ENCODE measurements around the gene MLIP.
"Not testable (repeated sequence)": the region's sequence is repeated elsewhere in the genome, so short reads cannot be mapped to it uniquely, and the experiment has no call there.

The MLIP gene

DNA sequence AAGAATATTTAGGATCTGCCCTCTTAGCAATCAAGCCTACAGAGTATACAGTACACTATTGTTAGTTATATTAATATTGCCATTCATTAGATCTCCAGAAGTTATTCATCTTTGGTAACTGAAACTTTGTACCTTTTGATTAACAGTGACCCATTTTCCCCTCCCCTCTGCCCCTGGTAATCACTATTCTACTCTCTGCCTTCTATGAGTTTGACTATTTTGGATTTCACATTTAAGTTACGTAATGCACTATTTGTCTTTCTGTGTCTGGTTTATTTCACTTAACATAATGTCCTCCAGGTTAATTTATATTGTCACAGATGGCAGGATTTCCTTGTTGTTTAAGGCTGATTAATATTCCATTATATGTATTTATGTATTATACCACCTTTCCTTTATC lies 111.0 kb downstream of the MLIP start:
- no peak for DNase-seq (ENCODE audit: low spot score)

DNA sequence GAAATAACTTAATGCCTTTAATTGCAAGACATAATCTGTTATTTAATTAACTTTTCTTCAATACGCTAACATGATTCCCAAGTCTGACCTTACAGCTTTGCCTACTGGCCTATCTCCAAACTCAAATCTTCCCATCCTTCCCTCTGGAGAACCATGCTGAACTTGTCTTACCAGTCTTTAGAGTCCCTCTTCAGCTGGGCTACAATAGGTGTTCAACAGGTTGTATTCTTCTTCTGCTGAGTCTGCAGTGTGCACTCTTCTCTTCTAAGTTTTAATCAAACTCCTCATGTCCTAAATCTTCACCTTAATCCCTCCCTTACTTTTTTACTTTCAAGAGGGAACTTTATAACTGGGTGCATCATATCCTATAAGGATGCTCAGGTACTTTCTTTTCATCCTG lies 121.5 kb downstream of the MLIP start:
- no peak for DNase-seq (ENCODE audit: low spot score)

DNA sequence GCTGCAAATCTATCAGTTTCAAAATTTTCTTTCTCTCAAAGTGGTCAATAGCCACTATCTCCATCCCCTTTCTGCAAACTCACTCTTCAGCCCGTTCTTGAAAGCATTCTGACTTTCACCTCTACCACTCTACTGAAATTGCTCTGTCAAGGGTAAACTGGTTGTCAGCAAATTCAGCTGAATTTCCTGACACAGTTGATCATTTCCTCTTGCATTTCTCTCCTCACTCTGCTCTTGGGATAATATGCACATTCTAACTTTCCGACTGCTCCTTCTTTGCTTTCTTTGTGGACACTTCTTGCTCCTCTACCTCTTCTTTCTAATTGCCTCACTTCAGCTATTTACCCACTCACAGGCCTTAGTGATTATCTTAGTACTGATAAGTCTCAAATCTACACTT lies 123.3 kb downstream of the MLIP start:
- DNase-seq (ENCODE audit: low spot score): no peak

- DNase-seq (ENCODE audit: low spot score): peak; percentile 12
These were observed 125.7 kb downstream of the MLIP start for GRCh38 chr6:54236984-54237383.

DNA sequence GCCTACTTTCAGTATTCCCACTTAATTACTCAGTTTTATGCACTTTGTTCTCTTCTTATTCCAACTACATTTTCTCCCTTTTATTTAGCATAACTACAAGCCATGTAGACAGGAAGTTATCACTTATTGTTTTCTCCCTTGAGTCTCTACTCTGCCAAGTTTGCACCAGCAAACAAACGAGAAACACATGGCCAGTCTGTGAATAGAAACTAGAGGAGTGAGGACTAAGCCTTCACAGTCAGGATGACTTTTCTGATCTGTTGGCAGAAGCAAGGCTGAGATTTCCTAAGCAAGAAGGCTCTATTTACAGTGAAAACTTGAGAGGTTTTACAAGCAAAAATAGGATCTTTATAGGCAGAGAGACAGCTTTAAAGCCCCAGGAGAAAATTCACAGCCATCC lies 127.2 kb downstream of the MLIP start:
- peak; percentile 40 for DNase-seq (ENCODE audit: low spot score)

DNA sequence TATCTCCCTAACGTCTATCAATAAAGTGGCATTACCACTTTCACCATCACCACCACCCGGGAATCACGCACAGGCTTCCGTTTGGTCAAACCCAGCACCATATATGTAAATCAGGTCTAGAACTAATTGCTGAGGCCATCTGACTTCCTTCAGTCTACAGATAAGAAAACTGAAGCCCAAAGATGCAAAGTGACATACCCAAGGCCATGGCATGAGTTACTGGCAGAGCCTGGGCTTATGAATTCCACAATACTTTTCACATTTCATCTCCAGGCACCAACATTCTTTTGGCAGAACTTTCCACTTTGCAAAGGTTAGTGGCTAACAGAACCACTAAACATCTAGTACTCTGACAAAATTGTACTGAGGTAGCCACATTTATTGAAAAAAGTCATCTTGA lies 132.5 kb downstream of the MLIP start:
- DNase-seq (ENCODE audit: low spot score): no peak

- DNase-seq (ENCODE audit: low spot score): peak; percentile 38
These were observed 133.2 kb downstream of the MLIP start for GRCh38 chr6:54244430-54244829.

GRCh38 chr6:54245265-54245664 lies 134.0 kb downstream of the MLIP start:
- DNase-seq (ENCODE audit: low spot score): no peak

DNA sequence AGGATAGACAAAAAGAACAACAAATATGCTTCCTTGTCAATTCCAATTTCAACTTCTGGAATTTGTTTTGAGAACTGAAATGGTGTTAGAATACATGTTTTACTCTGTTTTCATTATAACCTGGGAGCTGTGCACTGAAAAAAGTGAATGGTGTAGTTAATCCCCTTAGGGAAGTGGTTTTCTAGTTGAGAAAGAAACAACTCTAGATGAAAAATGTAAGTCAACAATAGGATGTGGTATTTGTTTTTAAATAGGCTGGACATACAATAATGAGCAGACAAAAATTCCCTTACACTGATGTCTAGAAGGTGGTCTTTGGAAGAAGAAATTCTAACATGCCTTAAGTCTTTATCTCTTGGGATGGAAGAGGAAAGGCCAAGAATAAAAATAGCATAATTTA lies 137.1 kb downstream of the MLIP start:
- no peak for DNase-seq (ENCODE audit: low spot score)

- DNase-seq (ENCODE audit: low spot score): no peak
These were observed 137.8 kb downstream of the MLIP start for GRCh38 chr6:54248994-54249393.

DNA sequence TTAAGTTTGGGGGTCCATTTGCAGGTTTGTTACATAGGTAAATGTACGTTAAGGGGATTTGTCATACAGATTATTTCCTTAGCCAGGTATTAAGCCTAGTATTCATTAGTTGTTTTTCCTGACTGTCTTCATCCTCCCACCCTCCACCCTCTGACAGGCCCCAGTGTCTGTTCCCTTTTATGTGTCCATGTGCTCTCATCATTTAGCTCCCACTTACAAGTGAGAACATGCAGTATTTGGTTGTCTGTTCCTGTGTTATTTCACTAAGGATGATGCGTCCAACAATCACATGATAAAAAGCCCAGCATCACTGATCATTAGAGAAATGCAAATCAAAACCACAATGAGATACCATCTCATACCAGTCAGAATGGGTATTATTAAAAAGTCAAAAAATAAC lies 138.6 kb downstream of the MLIP start:
- DNase-seq (ENCODE audit: low spot score): not testable (repeated sequence)

DNA sequence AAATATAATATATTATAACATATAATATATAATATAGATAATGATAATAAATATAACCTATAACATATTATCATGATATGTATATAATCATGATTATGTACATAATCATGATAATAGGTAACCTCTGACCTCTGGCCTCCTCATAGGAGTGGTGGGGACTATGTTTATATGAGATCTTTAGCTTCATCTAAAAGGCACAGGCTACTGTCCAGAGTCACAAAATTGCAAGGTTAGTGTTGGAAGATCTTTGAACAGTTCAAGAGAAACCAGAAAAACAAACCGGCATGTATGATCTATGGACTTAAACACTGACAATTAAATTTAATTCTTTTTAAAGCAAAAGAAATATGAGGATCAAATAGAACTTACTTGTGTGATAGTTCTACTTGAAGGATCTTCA lies 141.3 kb downstream of the MLIP start:
- no peak for DNase-seq (ENCODE audit: low spot score)

GRCh38 chr6:54252916-54253315 lies 141.7 kb downstream of the MLIP start:
- no peak for DNase-seq (ENCODE audit: low spot score)

GRCh38 chr6:54254886-54255285 lies 143.6 kb downstream of the MLIP start:
- DNase-seq (ENCODE audit: low spot score): no peak

DNA sequence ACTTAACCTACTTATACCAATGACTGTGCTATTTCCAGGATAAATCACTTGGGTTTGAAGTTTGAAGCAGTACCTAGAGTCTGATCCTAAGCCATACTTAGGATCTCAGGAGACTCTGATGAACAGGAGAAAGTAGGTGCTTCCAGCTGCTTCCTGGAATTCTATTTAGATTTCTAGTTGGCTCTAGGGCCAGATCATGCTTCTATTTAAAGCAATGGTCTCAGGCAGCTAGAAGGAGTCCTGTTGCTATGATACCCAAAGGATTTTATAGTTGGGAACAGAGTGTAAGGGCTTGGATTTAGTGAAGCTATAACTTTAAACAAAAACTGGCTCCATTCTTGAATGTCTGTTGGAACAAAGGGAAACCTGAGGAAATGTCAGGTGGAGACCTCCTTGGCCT lies 144.6 kb downstream of the MLIP start:
- no peak for DNase-seq (ENCODE audit: low spot score)

GRCh38 chr6:54260025-54260424 lies 148.8 kb downstream of the MLIP start:
- no peak for DNase-seq (ENCODE audit: low spot score)

- no peak for DNase-seq (ENCODE audit: low spot score)
These were observed 151.3 kb downstream of the MLIP start for GRCh38 chr6:54262499-54262898.

GRCh38 chr6:54262971-54263370 lies 151.7 kb downstream of the MLIP start:
- DNase-seq (ENCODE audit: low spot score): no peak

DNA sequence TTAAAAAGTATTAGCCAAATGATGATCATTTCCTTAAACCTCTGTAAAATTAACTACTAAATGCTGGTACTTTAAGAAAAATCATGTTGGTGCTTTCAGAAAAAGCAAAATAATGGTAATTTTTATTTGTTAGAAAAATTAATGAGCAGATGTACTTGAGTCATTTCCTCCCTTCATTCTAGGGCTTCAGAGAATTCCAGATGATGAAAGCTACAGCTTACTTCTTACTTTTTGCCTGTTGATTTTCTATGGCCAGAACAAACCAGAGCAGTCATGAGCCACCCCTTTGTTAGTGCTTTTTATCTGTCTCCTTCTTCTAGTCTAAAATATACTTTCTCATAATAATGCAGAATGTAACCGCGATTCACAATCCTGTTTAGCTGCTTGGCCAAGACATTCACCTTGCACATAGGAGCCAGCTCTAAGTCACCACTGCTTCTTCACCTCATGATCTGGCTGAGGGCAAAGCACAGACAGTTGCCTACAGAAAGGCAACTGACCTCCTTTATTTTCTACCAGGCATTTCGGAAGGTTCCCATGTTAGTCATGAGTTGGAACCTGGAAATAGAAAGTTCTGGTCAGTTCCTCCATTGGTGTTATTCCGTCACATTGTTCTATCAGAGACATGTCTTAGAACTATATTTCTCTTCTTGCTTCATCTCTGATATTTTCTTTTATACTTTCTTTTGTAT lies 153.5 kb downstream of the MLIP start:
- DNase-seq (ENCODE audit: low spot score): peak; percentile 11

- no peak for DNase-seq (ENCODE audit: low spot score)
These were observed 155.2 kb downstream of the MLIP start for GRCh38 chr6:54266400-54266923.

DNA sequence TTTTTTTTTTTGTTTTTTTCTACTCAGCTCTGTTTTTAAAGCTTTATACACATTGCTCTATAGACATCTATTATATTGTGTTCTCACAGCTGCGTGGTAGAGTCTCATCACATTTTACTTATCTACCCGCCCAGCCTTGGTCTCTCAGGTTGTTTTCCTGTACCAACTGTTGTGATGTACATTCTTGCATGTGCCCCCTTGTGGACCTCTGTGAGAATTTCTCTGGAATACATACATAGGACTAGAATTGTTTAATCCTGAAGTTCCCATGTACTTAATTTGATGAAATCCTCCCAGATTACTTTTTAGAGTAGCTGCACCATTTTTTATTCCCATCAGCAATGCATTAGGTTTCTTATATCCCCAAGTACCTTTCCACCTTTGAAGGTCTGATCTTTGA lies 156.6 kb downstream of the MLIP start:
- peak; percentile 20 for DNase-seq (ENCODE audit: low spot score)

DNA sequence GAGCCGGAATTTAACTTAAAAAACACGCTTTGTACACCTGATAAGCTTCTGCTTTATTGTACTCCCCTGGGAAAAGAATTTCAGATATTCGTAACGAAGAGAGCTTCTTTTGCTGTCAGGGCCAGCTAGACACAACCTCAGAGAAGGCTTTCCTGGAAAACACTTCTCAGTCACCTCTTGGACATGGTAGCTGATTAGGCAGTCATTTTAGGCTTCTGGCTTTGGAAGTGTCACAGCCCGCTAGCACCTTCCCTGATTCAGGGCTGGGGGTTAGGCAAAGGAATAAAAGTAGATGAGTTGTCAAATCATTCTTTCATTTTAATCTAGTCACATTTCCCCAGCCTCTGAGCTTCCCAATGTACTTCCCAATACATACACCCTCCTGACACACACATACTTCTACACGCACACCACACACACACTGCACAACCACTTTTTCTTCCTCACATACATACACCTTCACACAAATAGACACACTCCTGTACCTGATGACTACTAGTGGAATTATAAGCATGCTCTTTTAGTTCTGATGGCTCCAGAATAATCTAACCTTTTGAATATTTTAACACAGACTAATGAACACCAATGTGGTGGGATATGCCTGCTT lies 162.1 kb downstream of the MLIP start:
- DNase-seq (ENCODE audit: low spot score): no peak

DNA sequence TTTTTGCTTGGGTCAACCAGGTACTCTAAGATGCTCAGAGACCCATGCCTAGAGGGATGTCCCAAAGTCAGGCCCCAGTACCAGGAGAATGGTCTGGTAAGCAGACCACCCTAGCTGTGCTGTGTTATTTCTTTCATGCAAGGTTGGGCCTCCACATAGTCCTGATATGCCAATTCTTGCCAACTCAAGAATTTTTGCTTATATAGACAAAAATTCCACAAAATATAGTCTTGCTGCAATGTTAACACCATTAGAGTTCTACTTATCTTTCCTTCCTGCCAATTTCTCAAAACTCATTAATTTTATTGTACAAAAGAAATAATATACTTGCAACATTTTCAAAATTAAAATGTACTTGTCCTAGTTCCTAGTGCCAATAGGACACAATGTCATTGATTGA lies 163.1 kb downstream of the MLIP start:
- no peak for DNase-seq (ENCODE audit: low spot score)

- DNase-seq (ENCODE audit: low spot score): peak; percentile 14
These were observed 170.9 kb downstream of the MLIP start for GRCh38 chr6:54282186-54282585.

All from AG20443 (cell line).